Measurements from ENCODE around the gene LMAN2.
"Not testable (repeated sequence)": the region's sequence is repeated elsewhere in the genome, so short reads cannot be mapped to it uniquely, and the experiment has no call there.

The LMAN2 gene

GRCh38 chr5:177378884-177379883 is 27.7 kb upstream of the LMAN2 start:
- no peak for DNase-seq (ENCODE audit: low read depth, low spot score)

- no peak for DNase-seq (ENCODE audit: low read depth, low spot score)
These were observed 26.6 kb upstream of the LMAN2 start for GRCh38 chr5:177377851-177378776.

- DNase-seq (ENCODE audit: low read depth, low spot score), result no peak
These were observed 24.6 kb upstream of the LMAN2 start for GRCh38 chr5:177376107-177376506.

- DNase-seq (ENCODE audit: low read depth, low spot score), result not testable (repeated sequence)
These were observed 24.0 kb upstream of the LMAN2 start for GRCh38 chr5:177375516-177375915.

GRCh38 chr5:177374211-177374610 is 22.7 kb upstream of the LMAN2 start:
- no peak for DNase-seq (ENCODE audit: low read depth, low spot score)

- no peak for DNase-seq (ENCODE audit: low read depth, low spot score)
These were observed 22.3 kb upstream of the LMAN2 start for GRCh38 chr5:177373806-177374205.

- DNase-seq (ENCODE audit: low read depth, low spot score), result no peak
These were observed 21.4 kb upstream of the LMAN2 start for GRCh38 chr5:177372910-177373309.

- no peak for DNase-seq (ENCODE audit: low read depth, low spot score)
These were observed 20.8 kb upstream of the LMAN2 start for GRCh38 chr5:177372034-177372896.

- DNase-seq (ENCODE audit: low read depth, low spot score), result no peak
These were observed 19.9 kb upstream of the LMAN2 start for GRCh38 chr5:177371120-177372033.

GRCh38 chr5:177370488-177371119 is 19.1 kb upstream of the LMAN2 start:
- peak; percentile 98 for DNase-seq (ENCODE audit: low read depth, low spot score)

GRCh38 chr5:177369645-177370440 is 18.4 kb upstream of the LMAN2 start:
- no peak for DNase-seq (ENCODE audit: low read depth, low spot score)

GRCh38 chr5:177368869-177369644 is 17.6 kb upstream of the LMAN2 start:
- DNase-seq (ENCODE audit: low read depth, low spot score), result no peak

- DNase-seq (ENCODE audit: low read depth, low spot score), result no peak
These were observed 16.8 kb upstream of the LMAN2 start for GRCh38 chr5:177367981-177368868.

- no peak for DNase-seq (ENCODE audit: low read depth, low spot score)
These were observed 15.9 kb upstream of the LMAN2 start for GRCh38 chr5:177367323-177367848.

- DNase-seq (ENCODE audit: low read depth, low spot score), result peak; percentile 95
These were observed 15.3 kb upstream of the LMAN2 start for GRCh38 chr5:177366528-177367322.

Measured in ELF-1 (cell line).